Suppressor macrophage (primary cell): ENCODE data around the gene NFATC2.

Experiments
- DNase-seq, 4 experiments: peaks; one replicate each; pipeline ENCODE4 v3.0.0-alpha.2; 2020 to 2022

Gene NFATC2

DNA sequence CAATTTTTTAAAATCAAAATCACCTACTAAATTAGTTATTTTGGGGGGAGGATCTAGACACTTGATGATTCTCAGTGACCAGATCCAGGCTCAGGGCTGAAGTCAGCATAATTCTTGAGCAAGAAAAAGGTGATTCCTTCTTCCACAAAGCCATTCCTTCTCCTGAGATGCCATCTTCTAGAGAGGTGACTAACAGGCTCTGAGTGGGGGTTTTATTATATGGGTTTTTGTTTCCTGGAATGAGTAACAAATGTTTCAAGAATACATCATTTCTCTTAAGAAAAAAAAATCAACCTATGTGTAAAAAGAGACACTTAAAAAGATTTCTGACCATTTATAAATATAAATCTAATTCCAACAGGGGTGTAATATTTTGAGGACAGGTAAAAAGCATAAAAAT is 154.3 kb downstream of the NFATC2 start:
- DNase-seq: no peak

DNA sequence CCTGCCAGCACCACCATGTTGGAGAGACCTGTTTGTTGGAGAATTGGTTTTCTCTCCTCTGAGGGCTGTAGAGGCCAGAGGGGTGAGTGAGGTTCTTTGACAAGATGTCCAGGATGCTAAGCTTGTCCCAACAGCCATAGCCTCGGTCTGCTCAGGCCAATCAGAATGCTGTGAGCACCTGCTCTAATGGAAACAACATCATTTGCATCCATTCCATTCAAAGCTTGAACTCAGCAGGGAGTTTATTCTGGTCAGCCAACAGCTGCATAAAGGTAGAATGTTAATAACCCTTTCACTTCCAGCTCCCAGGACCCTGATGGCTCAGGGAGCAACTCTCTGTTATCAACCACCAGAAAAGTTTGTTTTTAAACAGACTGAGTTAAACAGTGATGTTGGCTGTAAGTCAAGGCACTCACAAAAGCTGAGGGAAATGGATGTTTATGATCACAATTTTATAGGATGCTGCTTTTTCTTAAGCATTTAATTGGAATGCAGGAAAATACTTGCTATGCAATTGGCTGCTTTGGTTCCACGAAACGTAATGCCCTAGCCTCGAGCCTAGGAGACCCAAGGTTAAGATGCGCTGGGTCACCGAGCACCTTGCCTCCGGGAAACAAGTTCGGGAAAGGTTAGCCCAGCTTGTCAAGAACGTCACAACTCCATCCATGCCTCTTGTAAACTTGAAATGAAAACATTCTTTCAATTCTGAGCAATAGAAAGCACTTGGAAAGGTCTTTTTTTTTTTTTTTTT is 155.2 kb downstream of the NFATC2 start:
- no peak for DNase-seq

DNA sequence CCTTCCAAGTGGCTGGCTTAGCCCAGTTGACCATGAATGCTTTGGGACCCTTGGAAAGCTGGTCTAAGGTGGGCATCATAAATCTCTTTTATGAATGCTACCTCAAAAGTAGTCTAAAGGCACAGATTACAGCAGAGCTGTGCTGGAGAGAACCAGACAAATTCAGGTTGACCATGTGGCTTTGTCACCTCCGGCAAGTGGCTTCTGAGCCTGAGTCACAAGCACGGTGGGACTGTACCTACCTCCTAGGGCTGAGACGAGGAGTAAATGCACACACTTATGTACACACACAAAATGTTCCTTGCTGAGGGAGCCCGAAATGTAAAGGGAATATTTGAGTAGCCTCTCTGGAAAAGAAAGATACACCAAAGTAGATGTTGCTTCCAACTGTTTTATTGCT is 155.9 kb downstream of the NFATC2 start:
- no peak for DNase-seq

DNA sequence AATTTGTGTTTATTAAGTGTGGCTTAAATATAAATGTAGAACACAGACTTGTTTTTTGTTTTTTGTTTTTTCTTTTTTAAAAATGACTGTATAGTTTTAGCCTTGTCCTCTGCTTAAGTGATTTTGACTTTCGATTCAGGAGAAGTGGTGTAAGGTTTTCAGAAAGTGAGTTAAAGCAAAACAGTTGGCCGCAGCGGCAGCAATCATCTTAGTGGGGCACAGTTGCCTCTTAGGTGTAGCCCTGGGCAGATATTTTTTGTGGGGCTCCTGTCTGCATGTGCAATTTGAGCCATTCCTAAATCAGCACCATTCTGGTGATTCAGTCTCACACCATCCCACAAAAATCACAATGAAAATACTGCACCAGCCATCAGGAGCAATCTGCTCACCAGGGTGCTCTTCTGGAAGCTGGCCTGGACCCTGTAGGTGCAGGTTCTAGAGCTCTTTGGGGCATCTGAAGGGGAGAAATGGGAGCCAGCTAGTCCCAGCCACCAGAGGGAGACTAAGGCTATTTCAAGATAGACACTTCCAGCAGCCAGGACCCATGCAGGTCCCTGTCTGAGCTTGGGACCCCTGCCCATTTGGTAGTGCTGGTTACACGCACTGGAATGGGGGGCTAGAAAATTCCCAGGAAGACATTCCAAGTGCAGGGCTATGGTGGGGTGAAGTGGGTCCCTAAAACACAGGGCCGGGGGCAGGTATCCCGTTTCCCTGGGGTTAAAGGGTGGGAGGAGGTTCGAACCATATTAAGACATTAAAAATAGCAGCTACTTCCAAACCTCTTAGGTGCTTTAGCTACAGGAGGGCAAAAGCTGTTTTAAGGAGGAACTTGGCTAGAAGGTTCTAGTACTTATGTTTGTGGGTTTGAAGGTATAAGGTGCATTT is 156.6 kb downstream of the NFATC2 start:
- peak in 3 of 4 experiments; percentile 35 to 48 (median 45) for DNase-seq

DNA sequence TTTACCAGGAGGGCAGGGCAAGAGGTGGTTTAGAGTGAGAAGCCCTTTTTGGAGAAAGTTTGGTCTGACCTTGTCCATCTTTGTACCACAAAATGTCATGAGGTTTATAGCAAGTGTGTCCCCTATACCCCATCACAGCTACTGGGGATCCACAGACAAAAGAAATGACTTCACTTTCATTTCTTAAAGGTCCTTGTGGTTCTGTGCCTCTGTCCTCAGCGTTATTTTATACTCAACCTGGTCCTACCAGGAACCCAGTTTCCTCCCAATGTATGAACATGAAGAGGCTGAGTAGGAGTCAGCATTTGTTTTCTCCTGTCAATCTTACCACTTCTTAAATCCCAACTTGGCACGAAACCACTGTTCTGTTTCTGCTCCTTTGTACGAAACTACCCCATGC is 157.6 kb downstream of the NFATC2 start:
- no peak for DNase-seq

DNA sequence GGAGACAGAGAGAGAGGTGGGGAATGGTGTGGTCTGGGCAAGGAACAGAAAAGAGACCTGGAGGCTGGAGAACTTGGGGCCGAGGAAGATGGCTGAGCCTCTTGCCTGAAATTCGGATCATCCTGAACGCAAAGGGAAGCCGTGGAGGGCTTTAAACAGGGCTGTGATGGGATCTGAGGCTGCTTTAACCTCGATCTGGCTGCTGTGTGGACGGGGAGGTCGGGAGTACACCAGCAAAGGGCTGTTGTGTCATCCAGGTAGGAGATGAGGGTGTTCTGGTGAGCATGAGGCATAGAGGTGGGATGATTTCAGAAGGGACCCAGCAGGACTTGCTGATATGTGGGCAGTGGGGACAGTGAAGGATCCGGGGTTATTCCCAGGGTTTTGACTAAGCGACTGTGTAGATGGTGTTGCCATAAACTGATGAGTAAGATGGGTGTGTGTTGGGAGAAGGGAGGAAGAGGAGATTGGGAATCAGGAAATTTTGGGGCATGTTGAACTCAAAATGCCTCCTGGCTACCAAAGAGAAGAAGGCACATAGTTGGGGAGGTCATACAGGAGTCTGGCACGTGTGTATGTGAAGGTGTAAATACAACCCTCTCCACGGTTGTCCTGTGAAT is 158.5 kb downstream of the NFATC2 start:
- no peak for DNase-seq

DNA sequence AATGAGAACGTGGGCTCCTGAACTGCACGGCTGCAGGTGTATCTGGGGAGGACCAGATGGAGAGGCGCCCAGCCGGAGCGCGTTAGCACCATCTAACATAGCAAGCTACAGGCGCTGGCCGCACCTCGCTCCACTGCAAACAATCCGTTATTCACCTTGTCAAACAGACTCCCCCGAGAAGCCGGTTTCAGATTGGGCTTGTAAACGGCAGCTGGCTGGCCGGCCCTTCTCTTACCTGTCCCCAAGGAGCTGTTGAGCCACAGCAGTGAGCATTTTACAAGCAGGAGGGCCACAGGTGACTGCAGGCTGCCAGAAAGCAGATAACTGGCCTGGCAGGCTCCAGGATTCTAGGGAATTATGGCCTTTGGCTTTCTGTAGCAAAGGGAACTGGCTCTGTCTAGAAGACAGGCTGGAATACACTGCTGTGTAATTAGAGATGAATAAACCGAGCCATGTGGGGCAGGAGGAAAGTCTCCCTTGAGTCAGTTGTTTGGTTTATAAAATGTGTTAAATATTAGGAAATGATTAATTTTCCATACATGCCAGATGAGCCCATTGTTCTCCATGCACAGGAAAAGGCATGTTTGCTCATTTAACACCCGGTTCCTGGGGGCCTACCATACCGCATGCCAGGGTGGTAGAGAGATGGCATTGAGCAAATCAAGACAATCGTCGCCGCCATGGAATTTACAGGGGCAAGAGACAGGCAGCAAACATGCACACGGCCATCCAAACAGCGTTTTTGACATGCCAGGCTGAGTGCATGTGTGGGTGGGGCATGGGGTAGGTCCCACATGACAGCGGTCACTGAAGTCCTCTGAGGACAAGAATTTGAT is 159.3 kb downstream of the NFATC2 start:
- DNase-seq: no peak

DNA sequence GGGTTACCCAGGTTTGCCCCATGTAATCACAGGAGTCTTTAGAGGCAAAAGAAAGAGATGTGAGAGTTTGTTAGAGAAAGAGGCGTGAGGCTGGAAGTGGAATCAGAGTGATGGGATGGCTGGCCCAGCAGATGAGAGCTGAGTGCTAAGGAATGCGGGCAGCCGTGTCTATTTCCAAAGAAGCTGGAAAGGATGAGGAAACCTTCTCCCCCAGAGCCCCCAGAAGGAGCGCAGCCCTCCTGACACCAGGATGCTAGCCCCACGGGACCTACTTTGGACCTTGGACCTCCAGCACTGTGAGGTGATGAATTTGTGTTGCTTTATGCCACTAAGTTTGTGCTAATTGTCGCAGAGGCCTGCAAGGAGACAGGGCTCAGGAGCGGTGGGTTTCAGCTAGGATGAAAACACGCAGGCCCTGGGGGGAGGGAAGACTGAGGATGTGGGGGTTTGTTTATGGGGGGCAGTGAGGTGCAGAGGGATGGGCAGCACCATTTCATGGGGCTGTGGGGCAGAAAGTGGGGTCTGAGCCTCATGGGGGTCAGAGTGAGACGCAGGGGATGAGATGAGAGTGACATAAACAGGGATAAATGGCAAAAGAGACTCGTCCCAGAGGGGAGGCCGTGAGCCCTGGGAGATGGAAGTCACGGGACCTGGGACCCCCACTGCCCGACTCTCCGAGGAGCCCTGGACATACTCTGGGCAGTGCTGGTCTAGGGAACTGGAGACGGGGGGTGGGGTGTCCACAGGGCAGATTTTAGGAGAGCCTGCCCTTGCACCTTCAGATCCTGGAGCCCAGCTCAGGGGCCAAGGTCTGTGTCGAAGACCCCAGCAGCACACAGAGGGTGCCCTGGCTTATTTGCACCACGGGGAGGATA is 160.2 kb downstream of the NFATC2 start:
- no peak for DNase-seq

DNA sequence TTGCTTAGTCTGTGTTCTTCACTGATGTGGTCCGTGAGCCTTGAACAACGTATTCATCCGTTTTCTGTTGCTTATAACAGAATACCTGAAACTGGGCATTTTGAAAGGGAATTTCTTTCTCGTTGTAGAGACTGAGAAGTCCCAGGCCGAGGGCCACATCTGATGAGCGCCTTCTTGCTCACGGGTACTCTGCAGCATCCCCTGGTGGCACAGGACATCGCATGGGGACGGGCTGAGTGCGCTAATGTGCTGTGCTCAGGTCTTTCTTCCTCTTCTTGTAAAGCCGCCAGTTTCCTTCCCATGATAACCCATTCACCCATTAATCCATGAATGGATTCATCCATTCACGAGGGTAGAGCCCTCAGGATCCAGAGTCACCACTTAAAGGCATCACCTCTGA is 161.0 kb downstream of the NFATC2 start:
- no peak for DNase-seq

DNA sequence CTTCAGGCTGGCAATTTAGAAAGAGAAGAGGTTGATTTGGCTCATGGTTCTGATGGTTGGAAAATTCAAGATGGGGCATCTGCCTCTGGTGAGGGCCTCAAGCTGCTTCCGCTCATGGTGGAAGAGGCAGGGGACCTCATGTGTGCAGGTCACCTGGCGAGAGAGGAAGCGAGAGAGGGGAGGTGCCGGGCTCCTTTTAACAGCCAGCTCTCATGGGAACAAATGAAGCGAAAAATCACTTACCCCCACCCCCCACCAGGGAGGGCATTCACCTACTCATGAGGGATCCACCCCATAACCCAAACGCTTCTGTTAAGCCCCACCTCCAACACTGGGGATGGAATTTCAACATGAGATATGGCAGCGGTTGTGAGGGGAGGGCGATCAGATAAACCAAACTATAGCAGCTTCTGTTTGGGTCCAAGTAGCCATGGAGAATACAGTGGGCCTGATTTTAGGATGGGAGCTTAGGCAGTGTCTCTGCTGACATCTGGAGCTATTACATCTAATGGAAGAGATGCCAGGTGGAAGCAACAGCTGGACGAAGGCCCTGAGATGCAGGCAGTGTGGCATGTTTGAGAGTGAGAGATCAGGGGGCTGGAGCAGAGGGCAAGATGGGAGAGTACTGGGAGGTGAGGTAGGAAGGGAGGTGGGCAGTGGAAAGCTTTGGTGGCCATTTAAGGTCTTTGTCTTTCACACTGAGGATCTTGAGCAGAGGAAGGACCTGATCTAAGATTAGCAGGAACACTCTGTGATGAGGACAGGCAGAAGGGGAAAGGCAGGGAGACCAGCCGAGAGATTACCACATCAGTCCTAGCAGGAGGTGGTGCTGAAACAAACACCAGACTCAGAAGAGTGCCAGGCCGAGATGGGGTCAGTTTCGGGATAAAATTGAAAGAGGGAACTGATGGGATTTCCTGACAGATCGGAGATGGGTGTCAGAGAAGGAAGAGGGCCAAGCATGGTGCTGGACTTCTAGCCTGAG is 161.8 kb downstream of the NFATC2 start:
- DNase-seq: no peak

DNA sequence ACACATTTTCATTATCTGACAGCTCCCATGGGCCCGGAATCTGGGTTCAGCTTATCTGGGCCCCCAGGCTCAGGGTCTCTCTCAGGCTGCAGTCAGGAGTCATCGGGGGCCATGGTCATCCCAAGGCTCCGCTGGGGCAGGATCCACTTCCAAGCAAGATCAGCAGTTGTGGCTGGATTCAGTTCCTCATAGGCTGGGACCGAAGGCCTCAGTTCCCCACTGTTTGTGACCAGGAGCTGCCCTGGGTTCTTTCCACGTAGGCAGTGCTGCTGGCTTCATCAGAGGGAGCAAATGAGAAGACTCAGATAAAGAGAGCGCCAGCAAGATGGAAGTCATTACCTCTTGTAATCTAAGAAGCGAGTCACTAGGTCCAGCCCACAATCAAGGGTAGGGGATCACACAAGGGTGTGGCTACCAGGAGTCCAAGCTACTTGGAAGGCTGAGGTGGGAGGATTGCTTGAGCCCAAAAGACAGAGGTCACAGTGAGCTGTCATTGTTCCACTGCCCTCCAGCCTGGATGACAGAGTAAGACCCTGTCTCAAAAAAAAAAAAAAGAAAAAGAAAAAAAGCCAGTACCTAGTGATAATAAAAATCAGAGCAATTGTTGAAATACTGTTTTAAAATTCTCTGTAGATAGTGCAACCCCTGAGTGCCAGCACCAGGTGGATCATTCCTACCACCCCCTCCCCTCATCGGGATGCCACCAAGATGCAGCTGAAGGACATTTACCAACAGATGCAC is 162.7 kb downstream of the NFATC2 start:
- DNase-seq: peak in 1 of 4 experiments; percentile 24

DNA sequence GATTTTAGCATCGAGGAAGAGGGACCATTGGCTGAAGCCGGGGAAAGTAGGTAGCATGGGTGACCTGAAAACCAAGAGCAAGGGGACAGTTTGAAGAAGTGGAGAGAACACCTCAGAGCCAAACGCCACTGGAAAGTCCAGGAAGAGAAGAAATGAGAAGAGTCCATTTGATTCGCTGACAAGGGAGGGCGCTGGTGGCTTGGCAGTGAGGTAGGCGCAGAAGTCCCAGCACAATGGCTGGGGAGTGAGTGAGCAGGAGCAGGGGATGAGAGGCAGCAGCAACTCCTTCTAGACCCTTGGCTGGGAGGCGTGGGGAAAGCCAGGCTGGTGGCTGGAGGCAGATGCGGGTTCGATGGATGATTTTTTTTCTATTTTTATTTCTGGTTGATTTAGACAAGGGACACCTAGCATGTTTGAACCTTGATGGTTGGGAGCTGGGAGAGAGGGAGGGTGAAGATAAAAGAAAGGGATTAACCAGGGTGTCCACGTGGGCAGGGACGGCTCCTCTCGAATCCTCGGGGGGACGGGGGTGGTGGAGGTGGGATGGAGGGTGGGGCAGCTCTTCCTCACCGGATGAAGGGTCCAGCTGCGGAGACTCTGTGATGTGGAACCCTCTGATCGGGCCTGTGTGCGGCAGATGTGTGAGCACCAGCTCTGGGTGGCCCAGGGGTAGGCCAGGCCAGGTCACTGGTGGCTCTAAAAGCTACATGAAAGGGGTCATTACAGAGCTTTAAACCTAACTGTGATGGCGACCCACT is 164.2 kb downstream of the NFATC2 start:
- peak in 1 of 4 experiments; percentile 32 for DNase-seq

DNA sequence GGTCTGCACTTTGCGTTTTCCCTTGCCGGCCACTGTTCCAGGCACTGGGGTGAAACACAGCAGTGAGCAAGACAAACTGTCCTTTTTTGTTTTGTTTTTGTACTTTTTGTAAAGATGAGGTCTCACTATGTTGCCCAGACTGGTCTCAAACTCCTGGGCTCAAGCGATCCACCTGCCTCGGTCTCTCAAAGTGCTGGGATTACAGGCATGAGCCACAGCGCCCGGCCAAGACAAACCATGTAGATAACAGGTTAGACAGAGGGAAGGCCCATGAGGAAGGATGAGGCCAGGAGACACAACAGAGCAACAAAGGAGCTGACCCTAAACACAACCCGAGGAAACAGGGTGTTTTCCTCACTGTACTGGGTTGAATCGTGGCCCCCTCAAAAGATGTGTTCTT is 165.4 kb downstream of the NFATC2 start:
- DNase-seq: no peak

DNA sequence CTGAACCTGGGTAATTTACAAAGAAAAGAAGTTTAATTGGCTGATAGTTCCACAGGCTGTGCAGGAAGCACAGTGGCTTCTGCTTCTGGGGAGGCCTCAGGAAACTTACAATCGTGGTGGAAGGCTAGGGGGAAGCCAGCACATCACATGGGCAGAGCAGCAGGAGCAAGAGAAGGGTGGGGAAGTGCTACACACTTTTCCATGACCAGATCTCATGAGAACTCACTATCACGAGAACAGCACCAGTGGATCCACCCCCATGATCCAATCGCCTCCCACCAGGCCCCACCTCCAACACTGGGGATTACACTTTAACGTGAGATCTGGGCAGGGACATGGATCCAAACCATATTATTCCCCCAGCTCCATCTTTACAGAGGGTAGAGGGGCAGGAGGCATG is 166.4 kb downstream of the NFATC2 start:
- peak; percentile 49 to 72 (median 58) for DNase-seq

DNA sequence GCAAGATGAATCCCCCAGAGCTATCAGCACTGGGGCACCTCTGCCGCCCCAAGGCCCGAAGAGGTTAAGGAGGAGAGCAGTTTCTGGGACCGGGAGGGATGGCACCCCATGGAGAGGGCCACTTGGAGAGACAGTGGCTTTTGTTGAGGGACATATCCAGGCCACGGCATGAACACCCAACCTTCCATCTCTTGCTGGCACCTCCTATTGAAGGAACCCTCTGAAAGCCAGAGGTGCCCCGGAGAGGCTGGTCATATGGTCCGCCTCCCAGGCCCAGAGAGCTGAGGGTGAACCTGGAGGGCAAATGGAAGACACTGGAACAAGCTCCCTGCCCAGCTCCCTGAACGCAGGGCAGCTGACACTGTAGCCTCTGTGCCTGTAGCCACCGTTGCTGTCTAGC is 167.0 kb downstream of the NFATC2 start:
- DNase-seq: no peak

DNA sequence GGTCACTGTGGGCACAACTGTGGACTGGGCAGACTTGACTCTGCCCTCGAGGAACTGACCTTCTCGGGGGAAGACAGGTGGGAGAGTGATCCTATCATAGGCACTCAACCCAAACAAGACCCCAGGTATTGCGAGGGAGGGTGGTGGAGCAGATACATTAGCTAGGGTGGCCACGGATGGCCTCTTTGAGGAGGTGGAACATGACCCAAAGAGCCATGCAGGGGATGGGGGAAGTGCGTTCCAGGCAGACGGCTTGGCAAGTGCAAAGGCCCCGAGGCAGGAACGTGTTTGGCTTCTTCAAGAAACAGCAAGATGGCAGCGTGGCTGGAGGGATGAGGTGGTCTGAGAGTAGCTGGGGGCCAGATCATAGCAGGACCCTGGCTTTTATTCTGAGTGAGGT is 167.6 kb downstream of the NFATC2 start:
- no peak for DNase-seq

DNA sequence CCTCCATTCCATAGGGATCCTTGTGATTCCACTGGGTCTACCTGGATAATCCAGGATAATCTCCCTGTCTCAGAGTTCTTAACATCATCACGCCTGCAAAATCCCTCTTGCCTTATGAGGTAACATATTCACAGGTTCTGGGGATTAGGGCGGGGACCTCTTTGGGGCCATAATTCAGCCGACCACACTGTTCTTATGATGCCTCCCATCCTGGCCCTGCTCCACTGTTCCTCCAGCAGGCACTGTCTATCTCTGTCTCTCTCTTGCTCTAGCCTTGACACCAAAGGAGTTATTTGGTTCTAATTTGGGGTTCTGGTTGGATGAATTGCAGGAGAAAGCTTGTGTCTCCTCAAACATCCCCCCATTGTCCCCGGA is 168.1 kb downstream of the NFATC2 start:
- no peak for DNase-seq

DNA sequence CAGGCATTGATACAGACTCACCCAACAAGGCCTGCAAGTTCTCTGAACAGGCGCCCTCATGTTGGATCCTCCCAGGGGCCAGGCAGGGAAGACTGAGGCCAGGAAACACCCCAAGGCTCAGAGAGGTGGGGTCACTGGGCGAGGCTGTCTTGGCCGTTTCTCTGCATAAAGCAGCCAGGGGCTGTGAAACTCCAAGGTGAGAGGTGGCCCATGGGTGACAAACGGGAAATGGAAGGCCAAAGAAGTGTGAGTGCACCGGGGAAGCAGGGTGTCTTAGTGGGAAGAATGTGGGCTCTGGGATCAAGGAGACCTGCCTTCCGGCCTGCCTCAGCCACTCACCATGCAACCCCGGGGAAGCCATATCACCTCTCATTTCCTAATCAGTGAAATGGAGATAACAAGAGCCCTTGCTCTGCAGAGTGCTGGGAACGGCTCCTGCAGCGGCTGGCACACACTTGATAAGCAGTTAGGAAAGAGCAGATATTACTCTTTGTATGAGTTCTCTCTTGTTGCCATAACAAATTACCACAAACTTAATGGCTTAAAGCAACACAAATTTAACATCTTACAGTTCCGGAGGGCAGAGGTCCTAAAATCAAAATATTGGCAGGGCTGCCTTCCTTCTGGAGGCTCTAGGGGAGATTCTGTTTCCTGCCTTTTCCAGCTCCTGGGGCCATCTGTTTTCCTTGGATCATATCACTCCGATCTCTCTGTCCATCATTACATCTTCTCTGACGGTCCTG is 168.6 kb downstream of the NFATC2 start:
- DNase-seq: no peak
